ENCODE results near the gene ANTXRL.
"Not testable (repeated sequence)": the region's sequence is repeated elsewhere in the genome, so short reads cannot be mapped to it uniquely, and the experiment has no call there.

DNA sequence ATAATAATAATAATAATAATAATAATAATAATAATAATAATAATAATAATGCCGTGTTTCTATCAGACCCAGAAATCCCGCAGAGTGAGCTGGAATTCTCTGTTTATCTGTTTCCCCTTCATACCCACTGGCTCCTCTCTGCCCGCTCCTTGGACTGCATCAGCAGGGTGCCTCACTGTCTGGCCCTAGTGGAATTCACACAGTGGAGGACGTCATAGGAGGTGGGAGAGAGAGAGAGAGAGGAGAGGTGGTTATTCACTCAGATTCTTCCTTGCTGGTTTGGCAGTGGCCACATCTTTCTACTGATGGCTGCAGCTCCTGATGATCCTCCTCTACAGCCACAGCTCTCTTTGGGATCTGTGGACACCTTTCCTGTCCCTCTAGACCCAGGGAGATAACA is 78.7 kb downstream of the ANTXRL start:
- TF ChIP-seq, protein P1, sequence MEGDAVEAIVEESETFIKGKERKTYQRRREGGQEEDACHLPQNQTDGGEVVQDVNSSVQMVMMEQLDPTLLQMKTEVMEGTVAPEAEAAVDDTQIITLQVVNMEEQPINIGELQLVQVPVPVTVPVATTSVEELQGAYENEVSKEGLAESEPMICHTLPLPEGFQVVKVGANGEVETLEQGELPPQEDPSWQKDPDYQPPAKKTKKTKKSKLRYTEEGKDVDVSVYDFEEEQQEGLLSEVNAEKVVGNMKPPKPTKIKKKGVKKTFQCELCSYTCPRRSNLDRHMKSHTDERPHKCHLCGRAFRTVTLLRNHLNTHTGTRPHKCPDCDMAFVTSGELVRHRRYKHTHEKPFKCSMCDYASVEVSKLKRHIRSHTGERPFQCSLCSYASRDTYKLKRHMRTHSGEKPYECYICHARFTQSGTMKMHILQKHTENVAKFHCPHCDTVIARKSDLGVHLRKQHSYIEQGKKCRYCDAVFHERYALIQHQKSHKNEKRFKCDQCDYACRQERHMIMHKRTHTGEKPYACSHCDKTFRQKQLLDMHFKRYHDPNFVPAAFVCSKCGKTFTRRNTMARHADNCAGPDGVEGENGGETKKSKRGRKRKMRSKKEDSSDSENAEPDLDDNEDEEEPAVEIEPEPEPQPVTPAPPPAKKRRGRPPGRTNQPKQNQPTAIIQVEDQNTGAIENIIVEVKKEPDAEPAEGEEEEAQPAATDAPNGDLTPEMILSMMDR (IDR thresholded peaks at IDR 0.05) = not testable (repeated sequence)
- TF ChIP-seq SMC3 (IDR thresholded peaks at IDR 0.05; ENCODE audit: low read depth, low read length); EZH2phosphoT487 (IDR thresholded peaks at IDR 0.05; ENCODE audit: borderline replicate concordance, low read depth); RXRA (IDR thresholded peaks at IDR 0.05; ENCODE audit: borderline replicate concordance, low read depth): not testable (repeated sequence)
- TF ChIP-seq, protein P2, sequence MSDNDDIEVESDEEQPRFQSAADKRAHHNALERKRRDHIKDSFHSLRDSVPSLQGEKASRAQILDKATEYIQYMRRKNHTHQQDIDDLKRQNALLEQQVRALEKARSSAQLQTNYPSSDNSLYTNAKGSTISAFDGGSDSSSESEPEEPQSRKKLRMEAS (IDR thresholded peaks at IDR 0.05; ENCODE audit: low read depth) = not testable (repeated sequence)
